ENCODE results near the gene FANCI. TPM values are rescaled to one million over a fixed set of nuclear protein-coding genes. Genes with fewer than 3 reads are reported as not detected.
A peak's percentile ranks its signal among the peaks of the same experiment; 100 is the strongest.
"Not testable (repeated sequence)": the region's sequence is repeated elsewhere in the genome, so short reads cannot be mapped to it uniquely, and the experiment has no call there.

The FANCI gene
- total RNA-seq, 1 donor from 2014 or later: 4.1 TPM

DNA sequence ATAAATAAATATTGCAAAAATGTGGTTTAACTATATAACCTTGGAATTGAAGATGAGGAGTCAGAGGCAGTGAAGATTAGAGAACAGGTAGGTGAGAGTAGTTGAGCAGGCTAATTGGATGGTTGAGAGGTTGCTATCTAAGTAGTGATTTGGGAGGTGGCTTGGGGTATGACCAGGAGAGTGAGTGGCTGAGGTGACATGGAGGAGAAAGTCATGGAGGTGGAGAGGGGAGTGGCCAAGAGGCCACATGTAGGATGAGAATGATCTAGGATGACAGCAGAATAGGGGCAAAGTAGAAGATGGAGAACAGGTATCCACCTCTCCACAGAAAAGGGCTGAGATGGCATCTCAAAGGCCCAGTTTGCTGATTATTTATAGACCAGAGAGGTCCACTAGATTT is 11.9 kb upstream of the FANCI start:
- no peak overlapping the region for H3K27ac ChIP-seq
- no peak for DNase-seq
- no peak for ATAC-seq
- intact Hi-C loops (cut with DNase I): no loop called here
- no peaks in the 10 kb centered on the region for H3K36me3 ChIP-seq
- H3K9me3 ChIP-seq: no peaks in the 10 kb centered on the region
- TF ChIP-seq, protein P1, sequence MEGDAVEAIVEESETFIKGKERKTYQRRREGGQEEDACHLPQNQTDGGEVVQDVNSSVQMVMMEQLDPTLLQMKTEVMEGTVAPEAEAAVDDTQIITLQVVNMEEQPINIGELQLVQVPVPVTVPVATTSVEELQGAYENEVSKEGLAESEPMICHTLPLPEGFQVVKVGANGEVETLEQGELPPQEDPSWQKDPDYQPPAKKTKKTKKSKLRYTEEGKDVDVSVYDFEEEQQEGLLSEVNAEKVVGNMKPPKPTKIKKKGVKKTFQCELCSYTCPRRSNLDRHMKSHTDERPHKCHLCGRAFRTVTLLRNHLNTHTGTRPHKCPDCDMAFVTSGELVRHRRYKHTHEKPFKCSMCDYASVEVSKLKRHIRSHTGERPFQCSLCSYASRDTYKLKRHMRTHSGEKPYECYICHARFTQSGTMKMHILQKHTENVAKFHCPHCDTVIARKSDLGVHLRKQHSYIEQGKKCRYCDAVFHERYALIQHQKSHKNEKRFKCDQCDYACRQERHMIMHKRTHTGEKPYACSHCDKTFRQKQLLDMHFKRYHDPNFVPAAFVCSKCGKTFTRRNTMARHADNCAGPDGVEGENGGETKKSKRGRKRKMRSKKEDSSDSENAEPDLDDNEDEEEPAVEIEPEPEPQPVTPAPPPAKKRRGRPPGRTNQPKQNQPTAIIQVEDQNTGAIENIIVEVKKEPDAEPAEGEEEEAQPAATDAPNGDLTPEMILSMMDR (IDR thresholded peaks at IDR 0.05): no peak
- no peaks in the 10 kb centered on the region for H3K4me1 ChIP-seq
- H3K4me3 ChIP-seq: no peak overlapping the region
- no peaks in the 10 kb centered on the region for H3K27me3 ChIP-seq

DNA sequence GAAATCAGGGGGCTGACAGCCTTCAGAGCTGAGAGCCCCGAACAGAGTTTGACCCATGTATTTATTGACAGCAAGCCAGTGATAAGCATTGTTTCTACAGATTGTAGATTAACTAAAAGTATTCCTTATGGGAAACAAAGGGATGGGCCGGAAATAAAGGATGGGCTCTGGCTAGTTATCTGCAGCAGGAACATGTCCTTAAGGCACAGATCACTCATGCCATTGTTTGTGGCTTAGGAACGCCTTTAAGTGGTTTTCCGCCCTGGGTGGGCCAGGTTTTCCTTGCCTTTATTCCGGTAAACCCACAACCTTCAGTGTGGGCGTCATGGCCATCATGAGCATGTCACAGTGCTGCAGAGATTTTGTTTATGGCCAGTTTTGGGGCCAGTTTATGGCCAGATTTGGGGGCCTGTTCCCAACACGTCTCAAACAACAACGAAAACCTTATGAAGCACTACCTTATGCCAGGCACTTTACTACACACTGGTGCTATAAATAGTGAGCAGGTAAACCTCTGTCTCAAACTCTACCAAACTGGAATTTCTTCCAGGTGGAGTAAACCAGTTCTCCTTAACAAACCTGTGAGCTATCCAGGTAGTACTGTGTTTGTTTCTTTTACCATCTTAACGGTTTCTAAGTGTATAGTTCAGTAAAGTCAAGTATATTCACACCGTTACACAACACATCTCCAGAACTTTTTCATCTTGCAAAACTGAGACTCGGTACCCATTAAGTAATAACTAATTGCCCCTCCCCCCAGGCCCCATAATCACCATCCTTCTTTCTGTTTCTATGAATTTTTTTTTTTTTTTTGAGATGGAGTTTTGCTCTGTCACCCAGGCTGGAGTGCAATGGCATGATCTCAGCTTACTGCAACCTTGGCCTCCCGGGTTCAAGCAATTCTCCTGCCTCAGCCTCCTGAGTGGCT is 3.6 kb upstream of the FANCI start:
- ATAC-seq: peak; percentile 40
- H3K4me3 ChIP-seq; H3K36me3 ChIP-seq; intact Hi-C loops (cut with DNase I); H3K27ac ChIP-seq; H3K27me3 ChIP-seq; DNase-seq; H3K9me3 ChIP-seq: not testable (repeated sequence)
- H3K4me1 ChIP-seq: peaks cover 16% of the 10 kb centered on the region

DNA sequence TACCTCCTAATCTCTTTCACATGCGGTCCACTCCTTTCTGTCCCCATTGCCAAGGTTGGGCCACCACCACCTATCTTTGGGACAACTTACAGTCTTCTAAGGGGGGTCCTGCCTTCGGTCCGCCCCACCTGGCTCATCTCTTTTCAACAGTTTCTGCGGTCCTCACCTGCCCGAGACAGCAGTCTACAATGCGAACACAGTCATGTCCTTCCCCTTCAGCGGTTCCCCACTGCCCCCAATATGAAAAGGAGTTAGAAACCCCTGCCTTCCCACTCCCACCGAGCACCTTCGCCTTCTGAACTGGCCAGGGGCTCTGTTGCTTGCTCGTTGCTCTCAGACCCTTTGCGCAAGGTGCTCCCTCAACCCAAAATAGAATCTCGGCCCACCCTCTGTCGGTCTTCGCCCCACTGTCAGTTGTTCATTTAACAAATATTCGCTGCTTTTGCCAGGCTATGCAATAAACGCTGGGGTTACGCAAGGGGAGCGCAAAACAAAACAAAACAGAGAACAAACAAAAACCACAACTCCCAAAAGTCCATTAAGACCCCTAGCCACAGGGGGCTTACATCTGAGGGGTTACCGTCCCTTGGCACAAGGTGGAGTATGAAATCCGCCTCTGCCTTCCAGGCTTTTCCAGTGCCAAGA is 611 bp upstream of the FANCI start:
- no peak for DNase-seq

DNA sequence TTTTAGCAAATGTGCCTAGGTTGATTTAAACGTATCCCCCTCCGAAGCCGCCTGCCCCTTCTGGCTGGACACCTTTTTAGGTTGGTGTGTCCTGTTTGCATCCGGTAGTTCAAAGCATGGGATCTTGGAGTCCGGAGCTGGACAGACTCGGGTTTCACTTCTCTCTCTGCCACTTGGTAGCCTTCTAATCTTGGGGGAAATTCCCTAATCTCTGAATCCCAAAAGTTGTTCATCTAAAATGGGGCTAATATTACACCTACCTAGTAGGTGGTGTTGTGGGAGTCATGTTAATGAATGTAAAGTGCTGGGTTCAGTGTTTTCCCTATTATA is 760 bp downstream of the FANCI start:
- DNase-seq (no peak), ATAC-seq (no peak)
- Histone ChIP-seq H3K4me1 (peaks cover 16% of the 10 kb centered on the region), H3K9me3 (no peaks in the 10 kb centered on the region), H3K27me3 (no peaks in the 10 kb centered on the region), H3K4me3 (peak overlapping the region; percentile 79), H3K36me3 (no peaks in the 10 kb centered on the region), H3K27ac (no peak overlapping the region)
- TF ChIP-seq, protein P1 (IDR thresholded peaks at IDR 0.05): no peak
- intact Hi-C loops (cut with DNase I): no loop called here

More for the DNA sequence above, 611 bp upstream of the FANCI start:
- Histone ChIP-seq H3K4me3 (peak overlapping the region; percentile 79), H3K4me1 (peaks cover 16% of the 10 kb centered on the region), H3K27me3 (no peaks in the 10 kb centered on the region), H3K9me3 (no peaks in the 10 kb centered on the region), H3K36me3 (no peaks in the 10 kb centered on the region), H3K27ac (peak overlapping the region; percentile 67)
- intact Hi-C loops (cut with DNase I): no loop called here
- TF ChIP-seq, protein P1 (IDR thresholded peaks at IDR 0.05): no peak
- ATAC-seq: no peak

DNA sequence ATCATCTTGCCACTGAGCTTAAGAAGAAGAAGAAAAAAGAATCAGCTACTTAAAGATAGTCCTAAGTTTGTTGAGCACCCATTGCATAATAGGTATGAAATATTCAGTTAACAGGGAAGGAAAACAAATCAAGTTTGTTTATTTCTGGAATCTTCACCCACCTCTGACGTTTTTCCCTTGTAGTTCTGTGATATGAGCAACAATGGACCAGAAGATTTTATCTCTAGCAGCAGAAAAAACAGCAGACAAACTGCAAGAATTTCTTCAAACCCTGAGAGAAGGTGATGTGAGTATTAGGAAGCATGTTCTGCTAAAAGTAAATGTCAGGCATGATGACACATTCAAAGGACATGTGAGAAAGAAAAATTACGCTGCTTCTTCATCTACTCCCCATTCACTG is 3.7 kb downstream of the FANCI start:
- intact Hi-C loops (cut with DNase I): no loop called here
- DNase-seq: no peak
- no peaks in the 10 kb centered on the region for H3K27me3 ChIP-seq
- TF ChIP-seq, protein P1 (IDR thresholded peaks at IDR 0.05): no peak
- H3K27ac ChIP-seq: no peak overlapping the region
- no peaks in the 10 kb centered on the region for H3K36me3 ChIP-seq
- ATAC-seq: no peak
- no peaks in the 10 kb centered on the region for H3K9me3 ChIP-seq
- no peak overlapping the region for H3K4me3 ChIP-seq
- peaks cover 16% of the 10 kb centered on the region for H3K4me1 ChIP-seq

DNA sequence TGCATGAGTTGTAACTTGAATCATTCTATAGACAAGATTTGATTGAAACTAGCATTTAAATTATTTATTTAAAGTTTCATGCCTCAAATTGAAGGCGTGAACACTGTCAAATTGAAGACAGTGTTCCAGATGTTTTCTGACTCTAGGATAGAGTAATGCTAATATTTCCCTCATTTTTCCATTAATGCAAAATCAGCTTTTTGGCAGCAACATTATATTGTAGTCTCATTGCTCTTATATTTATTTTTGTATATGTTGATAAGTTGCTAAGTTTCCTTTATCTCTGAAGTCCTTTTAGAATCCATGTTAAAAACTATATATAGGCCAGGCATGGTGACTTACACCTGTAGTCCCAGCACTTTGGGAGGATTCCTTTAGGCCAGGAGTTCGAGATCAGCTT is 4.8 kb downstream of the FANCI start:
- DNase-seq (no peak), ATAC-seq (no peak)
- Histone ChIP-seq H3K4me3 (no peak overlapping the region), H3K27me3 (no peaks in the 10 kb centered on the region), H3K9me3 (no peaks in the 10 kb centered on the region), H3K27ac (no peak overlapping the region), H3K36me3 (no peaks in the 10 kb centered on the region), H3K4me1 (peaks cover 10% of the 10 kb centered on the region)
- intact Hi-C loops (cut with DNase I): no loop called here
- TF ChIP-seq, protein P1 (IDR thresholded peaks at IDR 0.05): no peak

DNA sequence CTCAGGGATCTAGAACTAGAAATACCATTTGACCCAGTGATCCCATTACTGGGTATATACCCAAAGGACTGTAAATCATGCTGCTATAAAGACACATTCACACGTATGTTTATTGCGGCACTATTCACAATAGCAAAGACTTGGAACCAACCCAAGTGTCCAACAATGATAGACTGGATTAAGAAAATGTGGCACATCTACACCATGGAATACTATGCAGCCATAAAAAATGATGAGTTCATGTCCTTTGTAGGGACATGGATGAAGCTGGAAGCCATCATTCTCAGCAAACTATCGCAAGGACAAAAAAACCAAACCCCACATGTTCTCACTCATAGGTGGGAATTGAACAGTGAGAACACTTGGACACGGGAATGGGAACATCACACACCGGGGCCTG is 6.4 kb downstream of the FANCI start:
- H3K36me3 ChIP-seq; H3K4me1 ChIP-seq; H3K9me3 ChIP-seq; H3K27me3 ChIP-seq; DNase-seq; H3K4me3 ChIP-seq; intact Hi-C loops (cut with DNase I); H3K27ac ChIP-seq; ATAC-seq: not testable (repeated sequence)

DNA sequence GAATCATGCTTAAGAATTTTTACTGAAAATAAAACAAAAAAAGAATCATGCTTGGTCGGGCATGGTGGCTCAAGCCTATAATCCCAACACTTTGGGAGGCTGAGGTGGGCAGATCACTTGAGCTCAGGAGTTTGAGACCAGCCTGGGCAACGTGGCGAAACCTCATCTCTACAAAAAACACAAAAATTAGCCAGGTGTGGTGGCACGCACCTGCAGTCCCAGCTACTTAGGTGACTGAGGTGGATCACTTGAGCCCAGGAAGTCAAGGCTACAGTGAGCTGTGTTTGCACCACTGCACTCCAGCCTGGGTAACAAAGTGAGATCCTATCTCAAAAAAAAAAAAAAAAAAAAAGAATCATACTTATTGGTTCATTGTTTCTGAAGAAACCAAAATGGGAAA is 33.5 kb downstream of the FANCI start:
- intact Hi-C loops (cut with DNase I); H3K36me3 ChIP-seq; H3K27ac ChIP-seq; H3K4me1 ChIP-seq; H3K27me3 ChIP-seq; H3K9me3 ChIP-seq; ATAC-seq; H3K4me3 ChIP-seq; DNase-seq: not testable (repeated sequence)
